ENCODE data around the gene BBS7.

BBS7 gene

GRCh38 chr4:121817006-121817405 is 53.3 kb downstream of the BBS7 start:
- TF ChIP-seq EZH2 (IDR thresholded peaks at IDR 0.05; ENCODE audit: borderline replicate concordance, low read length) (no peak), CTCF (IDR thresholded peaks at IDR 0.05; ENCODE audit: low read length) (no peak)
- peaks cover 94% of the 10 kb centered on the region for H3K36me3 ChIP-seq (ENCODE audit: insufficient read depth, low read length)
- H3K9me3 ChIP-seq (ENCODE audit: low read length), result no peaks in the 10 kb centered on the region
- no peaks in the 10 kb centered on the region; the same call in 1 of the 2 replicates for H3F3A ChIP-seq (ENCODE audit: insufficient read depth, low read length)
- peaks cover 12% of the 10 kb centered on the region for H3K79me2 ChIP-seq (ENCODE audit: insufficient read depth, low read length)
- H3K9me2 ChIP-seq (ENCODE audit: low read depth, low read length), result no peaks in the 10 kb centered on the region
- no peak overlapping the region for H2AFZ ChIP-seq (ENCODE audit: low read length)
- H3K9ac ChIP-seq (ENCODE audit: low read length), result no peak overlapping the region
- H3K27ac ChIP-seq (ENCODE audit: low read depth, low read length, poor library complexity, severe bottlenecking), result no peak overlapping the region
- no peak overlapping the region for H3K4me2 ChIP-seq (ENCODE audit: low read length)
- no peaks in the 10 kb centered on the region; the same call in 1 of the 2 replicates for H4K20me1 ChIP-seq (ENCODE audit: insufficient read depth, low read length)
- no peaks in the 10 kb centered on the region for H3K27me3 ChIP-seq (ENCODE audit: insufficient read depth, low read length)
- peaks cover 12% of the 10 kb centered on the region for H3K4me1 ChIP-seq (ENCODE audit: insufficient read depth, low read length, severe bottlenecking)
- H3K4me3 ChIP-seq (ENCODE audit: low read depth, low read length, poor library complexity, severe bottlenecking), result no peak overlapping the region

- no peaks in the 10 kb centered on the region; the same call in 1 of the 2 replicates for H3F3A ChIP-seq (ENCODE audit: insufficient read depth, low read length)
Observed at GRCh38 chr4:121814756-121815155, 55.5 kb downstream of the BBS7 start.

DNA sequence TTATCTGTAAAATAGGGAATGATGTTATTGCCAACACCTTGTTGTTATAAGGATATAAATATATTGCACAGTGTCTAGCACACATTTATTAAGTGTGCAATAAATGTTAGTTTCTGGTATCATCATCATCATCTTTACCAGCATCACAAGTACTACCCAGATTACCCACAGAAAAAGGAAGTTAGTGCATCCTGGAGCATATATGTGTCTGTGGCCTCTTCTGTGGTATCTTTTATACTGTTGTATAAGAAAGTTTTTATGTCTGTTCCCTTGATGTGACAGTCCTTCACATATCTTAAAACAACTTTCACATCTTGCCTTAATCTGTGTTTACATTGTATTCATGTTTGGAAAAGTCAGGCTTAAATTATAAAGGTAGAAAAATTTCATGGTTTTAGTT is 59.2 kb downstream of the BBS7 start:
- Histone ChIP-seq H3K4me3 (ENCODE audit: low read depth, low read length, poor library complexity, severe bottlenecking) (no peak overlapping the region), H4K20me1 (ENCODE audit: insufficient read depth, low read length) (no peaks in the 10 kb centered on the region; the same call in 1 of the 2 replicates), H3K4me1 (ENCODE audit: insufficient read depth, low read length, severe bottlenecking) (no peaks in the 10 kb centered on the region), H3K9me2 (ENCODE audit: low read depth, low read length) (no peaks in the 10 kb centered on the region), H3K36me3 (ENCODE audit: insufficient read depth, low read length) (peaks cover 89% of the 10 kb centered on the region), H3K79me2 (ENCODE audit: insufficient read depth, low read length) (no peaks in the 10 kb centered on the region), H3K4me2 (ENCODE audit: low read length) (no peak overlapping the region), H3K9ac (ENCODE audit: low read length) (no peak overlapping the region), H3K9me3 (ENCODE audit: low read length) (no peaks in the 10 kb centered on the region), H3F3A (ENCODE audit: insufficient read depth, low read length) (no peaks in the 10 kb centered on the region; the same call in 1 of the 2 replicates), H3K27ac (ENCODE audit: low read depth, low read length, poor library complexity, severe bottlenecking) (no peak overlapping the region), H3K27me3 (ENCODE audit: insufficient read depth, low read length) (no peaks in the 10 kb centered on the region), H2AFZ (ENCODE audit: low read length) (no peak overlapping the region)
- no peak for TF ChIP-seq CTCF (IDR thresholded peaks at IDR 0.05; ENCODE audit: low read length)
- TF ChIP-seq EZH2 (IDR thresholded peaks at IDR 0.05; ENCODE audit: borderline replicate concordance, low read length), result no peak

More at GRCh38 chr4:121814756-121815155, 55.5 kb downstream of the BBS7 start:
- TF ChIP-seq CTCF (IDR thresholded peaks at IDR 0.05; ENCODE audit: low read length) (no peak), EZH2 (IDR thresholded peaks at IDR 0.05; ENCODE audit: borderline replicate concordance, low read length) (no peak)
- Histone ChIP-seq H3K9me3 (ENCODE audit: low read length) (no peaks in the 10 kb centered on the region), H3K9ac (ENCODE audit: low read length) (no peak overlapping the region), H4K20me1 (ENCODE audit: insufficient read depth, low read length) (no peaks in the 10 kb centered on the region; the same call in 1 of the 2 replicates), H3K4me2 (ENCODE audit: low read length) (no peak overlapping the region), H2AFZ (ENCODE audit: low read length) (no peak overlapping the region), H3K36me3 (ENCODE audit: insufficient read depth, low read length) (peaks cover 93% of the 10 kb centered on the region), H3K27me3 (ENCODE audit: insufficient read depth, low read length) (no peaks in the 10 kb centered on the region), H3K4me3 (ENCODE audit: low read depth, low read length, poor library complexity, severe bottlenecking) (no peak overlapping the region), H3K79me2 (ENCODE audit: insufficient read depth, low read length) (no peaks in the 10 kb centered on the region), H3K27ac (ENCODE audit: low read depth, low read length, poor library complexity, severe bottlenecking) (no peak overlapping the region), H3K9me2 (ENCODE audit: low read depth, low read length) (no peaks in the 10 kb centered on the region), H3K4me1 (ENCODE audit: insufficient read depth, low read length, severe bottlenecking) (no peaks in the 10 kb centered on the region)

Data from OCI-LY1 (cell line).